IPS-11a (cell line): ENCODE data around the gene RIMBP2.
"Not testable (repeated sequence)": the region's sequence is repeated elsewhere in the genome, so short reads cannot be mapped to it uniquely, and the experiment has no call there.

Experiments
- H3K4me3 ChIP-seq: one replicate; pipeline ENCODE4 v1.5.1; 2013; ENCODE audit warnings: low read depth, low read length, control low read depth

RIMBP2 gene

GRCh38 chr12:130707571-130707891 lies 8.6 kb downstream of the RIMBP2 start:
- no peak overlapping the region for H3K4me3 ChIP-seq

- H3K4me3 ChIP-seq: no peak overlapping the region
Measured at GRCh38 chr12:130706885-130707570, 9.1 kb downstream of the RIMBP2 start.

GRCh38 chr12:130706311-130706710 lies 9.8 kb downstream of the RIMBP2 start:
- H3K4me3 ChIP-seq: no peak overlapping the region

- H3K4me3 ChIP-seq: no peak overlapping the region
Measured at GRCh38 chr12:130705178-130705822, 10.8 kb downstream of the RIMBP2 start.

GRCh38 chr12:130704606-130705005 lies 11.5 kb downstream of the RIMBP2 start:
- no peak overlapping the region for H3K4me3 ChIP-seq

GRCh38 chr12:130703733-130704375 lies 12.2 kb downstream of the RIMBP2 start:
- no peak overlapping the region for H3K4me3 ChIP-seq

GRCh38 chr12:130702966-130703732 lies 12.9 kb downstream of the RIMBP2 start:
- no peak overlapping the region for H3K4me3 ChIP-seq

GRCh38 chr12:130701402-130701744 lies 14.7 kb downstream of the RIMBP2 start:
- H3K4me3 ChIP-seq: no peak overlapping the region

- no peak overlapping the region for H3K4me3 ChIP-seq
Measured at GRCh38 chr12:130700492-130701401, 15.4 kb downstream of the RIMBP2 start.

- H3K4me3 ChIP-seq: no peak overlapping the region
Measured at GRCh38 chr12:130698106-130698505, 18.0 kb downstream of the RIMBP2 start.

GRCh38 chr12:130696379-130697100 lies 19.6 kb downstream of the RIMBP2 start:
- H3K4me3 ChIP-seq: no peak overlapping the region

GRCh38 chr12:130695061-130695460 lies 21.0 kb downstream of the RIMBP2 start:
- H3K4me3 ChIP-seq: no peak overlapping the region

GRCh38 chr12:130689408-130690405 lies 26.4 kb downstream of the RIMBP2 start:
- H3K4me3 ChIP-seq: no peak overlapping the region

- not testable (repeated sequence) for H3K4me3 ChIP-seq
Measured at GRCh38 chr12:130688999-130689398, 27.1 kb downstream of the RIMBP2 start.

GRCh38 chr12:130687796-130688778 lies 28.0 kb downstream of the RIMBP2 start:
- H3K4me3 ChIP-seq: no peak overlapping the region

GRCh38 chr12:130687190-130687589 lies 28.9 kb downstream of the RIMBP2 start:
- H3K4me3 ChIP-seq: no peak overlapping the region

- no peak overlapping the region for H3K4me3 ChIP-seq
Measured at GRCh38 chr12:130686511-130686991, 29.5 kb downstream of the RIMBP2 start.
